Transverse colon (tissue), 4 donors: ENCODE measurements around the gene PPM1B. TPM values are rescaled to one million over a fixed set of nuclear protein-coding genes. Genes with fewer than 3 reads are reported as not detected.
A peak's percentile ranks its signal among the peaks of the same experiment; 100 is the strongest.

Source experiments
- DNase-seq: peaks from one replicate; pipeline ENCODE4 v3.0.0-alpha.2; 2019
- H3K27ac ChIP-seq, 4 donors: fragments of 200-600 bp; sonication (generic); 2 replicates each; pipeline ENCODE4 v1.5.1; 2016 to 2018; ENCODE audit warnings: inconsistent platforms in 4 of 4
- H3K27me3 ChIP-seq: fragments of 200-600 bp; sonication (generic); 2 replicates; pipeline ENCODE4 v1.5.1; 2017; ENCODE audit warnings: inconsistent platforms
- H3K36me3 ChIP-seq, 4 donors: fragments of 200-600 bp; sonication (generic); 2 replicates each; pipeline ENCODE4 v1.5.1; 2017 to 2019; ENCODE audit warnings: inconsistent platforms in 4 of 4
- H3K4me1 ChIP-seq, 4 donors: fragments of 200-600 bp; sonication (generic); 2 replicates each; pipeline ENCODE4 v1.5.1; 2017 to 2020; ENCODE audit warnings: inconsistent platforms in 4 of 4
- H3K4me3 ChIP-seq, 4 donors: fragments of 200-600 bp; sonication (generic); 1 replicate in 1 of 4; 2 replicates in 3 of 4; pipeline versions ENCODE4 v1.5.1 to v1.6.1; 2017 to 2019; ENCODE audit warnings: inconsistent platforms in 4 of 4
- H3K9me3 ChIP-seq, 2 donors: fragments of 200-600 bp; sonication (generic); 2 replicates each; pipeline ENCODE4 v1.5.1; 2017 to 2019; ENCODE audit warnings: inconsistent platforms in 2 of 2
- CTCF ChIP-seq, 5 experiments: fragments of 200-600 bp in 3 of 5; fragments of 450-650 bp in 2 of 5; sonication (generic) in 3 of 5; IDR thresholded peaks; 1 replicate in 2 of 5; 2 replicates in 3 of 5; pipeline ENCODE4 v1.5.1; 2016 to 2017; ENCODE audit warnings: antibody characterized with exemption in 5 of 5, inconsistent platforms in 3 of 5, mild to moderate bottlenecking in 2 of 5, moderate library complexity in 1 of 5
- EP300 ChIP-seq: sonication (generic); formaldehyde crosslinking; IDR thresholded peaks from one replicate; pipeline ENCODE4 v1.6.1; 2017; ENCODE audit warnings: antibody characterized with exemption, low read depth
- POLR2A ChIP-seq: fragments of 450-650 bp; IDR thresholded peaks from one replicate; pipeline ENCODE4 v1.6.1; 2016; ENCODE audit warnings: antibody characterized with exemption, mild to moderate bottlenecking, moderate library complexity
- POLR2AphosphoS5 ChIP-seq, 3 donors: sonication (generic); formaldehyde crosslinking; IDR thresholded peaks; one replicate each; pipeline ENCODE4 v1.6.1; 2016; ENCODE audit warnings: antibody characterized with exemption in 3 of 3
- WGBS, 2 donors: methylation state at CpG; one replicate each; pipeline ENCODE4 v1.1.5; 2018; ENCODE audit warnings: low coverage in 1 of 2; 5-methylcytosine and 5-hydroxymethylcytosine counted together
- in situ Hi-C, 4 donors: fragments of 200-750 bp; cut with MboI; loops; one replicate each; pipeline versions ENCODE4 v1.15.0 to v1.15.1; 2017; ENCODE audit warnings: low sequenced_read_pairs in 3 of 4, low pct_ligation_motif_present in 1 of 4, low pct_unique_long_range_greater_than_20kb in 1 of 4
- intact Hi-C: fragments of 100-400 bp; cut with DNase I; formaldehyde crosslinking; loops from one replicate; pipeline ENCODE4 v1.15.1; 2023; ENCODE audit warnings: low total_unique reads
- total RNA-seq, 4 donors: library from RNA; depleted of rRNA; stranded (reverse); fragments of >200 nt; gene quantifications; one replicate each; pipeline ENCODE4 v1.1.0, GENCODE V29; 2016

PPM1B gene
- total RNA-seq, 4 donors from 2014 or later: 23.7 to 108 (median 67.0) TPM

DNA sequence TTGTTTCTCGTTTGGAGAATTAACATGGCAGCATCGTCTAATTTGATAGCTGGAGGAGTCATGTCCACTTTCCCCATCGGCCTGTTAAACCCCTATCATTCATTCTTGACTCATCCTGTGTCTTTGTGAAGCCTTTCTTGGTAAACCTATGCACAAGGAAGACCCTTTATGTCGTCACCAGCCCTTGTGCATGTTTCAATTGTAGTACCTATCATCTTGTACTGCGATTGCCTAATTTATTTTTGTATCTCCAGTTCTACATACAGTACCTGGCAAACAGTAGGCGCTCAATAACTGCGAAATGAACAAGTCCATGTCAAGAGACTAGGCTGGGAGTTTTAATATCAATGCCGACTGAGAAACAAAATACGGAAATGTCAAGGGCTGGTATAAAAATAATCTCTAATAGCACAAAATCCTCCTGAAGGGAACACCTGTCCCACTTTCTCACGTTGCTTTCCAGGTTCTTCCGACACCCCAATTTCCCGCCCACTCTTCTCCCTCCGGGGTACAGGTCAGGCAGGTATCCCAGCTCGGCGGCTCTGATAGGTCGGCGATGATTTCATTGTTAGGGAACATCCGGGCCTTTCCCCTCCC is 1.3 kb upstream of the PPM1B start:
- H3K36me3 ChIP-seq: no peaks in the 10 kb centered on the region
- WGBS, 2 donors: 26 to 31% methylated on average over 15 to 18 of the region's 18 CpGs
- intact Hi-C loops (loop anchor here (10.0 kb wide), 1 partner anchor 1313 kb away; no protein-coding TSS in a partner anchor), in situ Hi-C loops (no loop called here)
- H3K9me3 ChIP-seq: peaks cover 0 to 3% of the 10 kb centered on the region in 2 donors
- DNase-seq: no peak
- H3K27ac ChIP-seq: peak overlapping the region; percentile 95 to 99 (median 97)
- no peaks in the 10 kb centered on the region for H3K27me3 ChIP-seq
- peaks cover 0 to 27% (median 20%) of the 10 kb centered on the region in 4 donors for H3K4me1 ChIP-seq
- TF ChIP-seq POLR2AphosphoS5 (IDR thresholded peaks at IDR 0.05) (no peak), EP300 (no peak), CTCF (IDR thresholded peaks at IDR 0.05) (no peak)
- peak overlapping the region; percentile 16 to 65 (median 50) for H3K4me3 ChIP-seq

DNA sequence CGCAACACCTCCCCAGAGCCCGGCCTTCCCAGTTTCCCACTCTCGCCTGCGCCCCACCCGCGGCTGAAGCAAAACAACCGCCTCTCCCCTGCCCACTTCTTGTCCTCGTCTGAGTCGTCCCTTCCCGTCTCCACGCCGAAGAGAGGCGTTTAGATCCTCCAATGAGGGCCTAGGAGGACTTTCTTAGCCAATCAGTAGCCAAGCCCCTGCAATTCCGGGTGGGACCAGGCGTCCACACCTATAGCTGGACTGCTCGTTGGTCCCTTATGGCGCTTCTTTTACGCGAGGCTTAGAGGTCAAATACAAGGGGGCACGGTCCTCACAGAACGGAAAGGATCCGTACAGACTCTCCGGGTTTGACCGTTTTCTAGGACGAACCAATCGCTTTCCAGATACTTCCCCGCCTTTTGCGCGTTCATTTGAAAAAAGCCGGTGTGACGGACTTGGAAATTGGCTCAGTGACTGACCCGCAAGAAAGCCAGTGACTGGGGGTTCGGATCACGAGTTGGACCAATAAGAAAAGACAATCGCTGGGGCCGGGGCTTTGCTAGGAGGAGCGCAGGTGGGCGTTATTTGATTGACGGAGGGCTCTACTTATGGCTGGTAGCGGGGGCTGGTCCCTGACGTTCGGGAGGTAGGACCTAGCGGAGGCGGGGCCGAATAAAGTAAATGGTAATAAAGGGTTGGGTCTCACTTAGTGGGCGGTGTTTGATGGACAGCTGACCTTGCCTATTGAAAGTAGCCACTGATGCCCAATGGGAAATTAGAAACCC is 581 bp upstream of the PPM1B start:
- in situ Hi-C loops: no loop called here
- intact Hi-C loops: loop anchor here (10.0 kb wide), 1 partner anchor 1313 kb away; no protein-coding TSS in a partner anchor
- Histone ChIP-seq H3K4me1 (peaks cover 0 to 34% (median 25%) of the 10 kb centered on the region in 4 donors), H3K9me3 (peaks cover 0 to 3% of the 10 kb centered on the region in 2 donors), H3K27ac (peak overlapping the region; percentile 95 to 99 (median 97)), H3K4me3 (peak overlapping the region; percentile 24 to 65 (median 50)), H3K36me3 (no peaks in the 10 kb centered on the region), H3K27me3 (no peaks in the 10 kb centered on the region)
- peak; percentile 98 for DNase-seq
- TF ChIP-seq POLR2AphosphoS5 (IDR thresholded peaks at IDR 0.05): peak; percentile 22 to 73 (median 66)
- no peak for TF ChIP-seq CTCF (IDR thresholded peaks at IDR 0.05)
- WGBS, 2 donors: 0 to 1% methylated on average over 3 to 46 of the region's 46 CpGs

GRCh38 chr2:44169155-44169898 is 652 bp downstream of the PPM1B start:
- H3K4me3 ChIP-seq: peak overlapping the region; percentile 74 to 99 (median 90)
- peaks cover 0 to 3% of the 10 kb centered on the region in 2 donors for H3K9me3 ChIP-seq
- no peaks in the 10 kb centered on the region for H3K36me3 ChIP-seq
- H3K27me3 ChIP-seq: no peaks in the 10 kb centered on the region
- 0 to 1% methylated on average over 9 to 40 of the region's 54 CpGs for WGBS, 2 donors
- in situ Hi-C loops (no loop called here), intact Hi-C loops (loop anchor here (10.0 kb wide), 1 partner anchor 1315 kb away; no protein-coding TSS in a partner anchor)
- TF ChIP-seq POLR2A (peak; percentile 53), CTCF (IDR thresholded peaks at IDR 0.05) (no peak), POLR2AphosphoS5 (IDR thresholded peaks at IDR 0.05) (peak in 2 of 3 donors; percentile 57 to 76)
- peak; percentile 62 for DNase-seq
- H3K27ac ChIP-seq: peak overlapping the region; percentile 96 to 100 (median 97)
- H3K4me1 ChIP-seq: peaks cover 0 to 42% (median 30%) of the 10 kb centered on the region in 4 donors

DNA sequence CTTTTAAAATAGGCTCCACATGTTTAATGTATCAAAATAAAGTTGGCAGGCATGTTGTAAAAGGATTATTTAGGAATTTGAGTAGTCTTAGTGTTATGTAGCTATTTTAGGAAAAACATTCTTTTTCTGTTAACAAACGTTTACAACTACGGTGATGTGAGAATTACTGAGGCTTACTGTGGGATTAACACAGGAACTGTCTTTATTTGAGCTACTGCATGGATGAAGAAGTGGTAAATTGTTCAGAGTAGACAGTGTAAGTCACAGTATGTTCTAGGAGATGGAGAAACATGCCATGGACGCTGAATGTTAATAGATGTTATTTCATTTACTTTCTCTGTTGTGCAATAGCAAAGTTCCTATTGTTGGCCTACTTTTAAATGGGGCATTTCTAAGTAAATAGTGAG is 1.6 kb downstream of the PPM1B start:
- no peak for DNase-seq
- TF ChIP-seq POLR2A (no peak), CTCF (IDR thresholded peaks at IDR 0.05) (no peak), POLR2AphosphoS5 (IDR thresholded peaks at IDR 0.05) (peak; percentile 32 to 88 (median 85)), EP300 (no peak)
- WGBS, 2 donors: 0 to 1% methylated on average over 3 of the region's 3 CpGs
- H3K36me3 ChIP-seq: no peaks in the 10 kb centered on the region
- peak overlapping the region; percentile 96 to 100 (median 97) for H3K27ac ChIP-seq
- peaks cover 0 to 52% (median 35%) of the 10 kb centered on the region in 4 donors for H3K4me1 ChIP-seq
- peak overlapping the region; percentile 74 to 99 (median 90) for H3K4me3 ChIP-seq
- H3K9me3 ChIP-seq: no peaks in the 10 kb centered on the region
- no peaks in the 10 kb centered on the region for H3K27me3 ChIP-seq
- in situ Hi-C loops: no loop called here
- intact Hi-C loops: no loop called here
